HG03095 (cell line): ENCODE results near the gene PLXNA2.

ENCODE experiments used
- ATAC-seq: cut with Tn5 transposase; IDR thresholded peaks from one replicate; pipeline ENCODE4 v1.9.1; 2021; ENCODE audit warnings: moderate library complexity; ENCODE audit not compliant: unreplicated experiment

Gene PLXNA2

GRCh38 chr1:208166340-208167138 is 77.6 kb downstream of the PLXNA2 start:
- no peak for ATAC-seq

GRCh38 chr1:208165659-208166058 is 78.5 kb downstream of the PLXNA2 start:
- no peak for ATAC-seq

- no peak for ATAC-seq
Measured at GRCh38 chr1:208164609-208165008, 79.6 kb downstream of the PLXNA2 start.

GRCh38 chr1:208163539-208163938 is 80.6 kb downstream of the PLXNA2 start:
- ATAC-seq, result no peak

GRCh38 chr1:208162903-208163302 is 81.3 kb downstream of the PLXNA2 start:
- no peak for ATAC-seq

GRCh38 chr1:208161656-208162375 is 82.4 kb downstream of the PLXNA2 start:
- no peak for ATAC-seq

GRCh38 chr1:208161005-208161404 is 83.2 kb downstream of the PLXNA2 start:
- no peak for ATAC-seq

- no peak for ATAC-seq
Measured at GRCh38 chr1:208160259-208160819, 83.8 kb downstream of the PLXNA2 start.

- no peak for ATAC-seq
Measured at GRCh38 chr1:208159555-208160258, 84.5 kb downstream of the PLXNA2 start.

GRCh38 chr1:208158640-208159554 is 85.3 kb downstream of the PLXNA2 start:
- no peak for ATAC-seq

- no peak for ATAC-seq
Measured at GRCh38 chr1:208157769-208158168, 86.4 kb downstream of the PLXNA2 start.

- ATAC-seq, result no peak
Measured at GRCh38 chr1:208156741-208157140, 87.4 kb downstream of the PLXNA2 start.

- no peak for ATAC-seq
Measured at GRCh38 chr1:208156310-208156709, 87.9 kb downstream of the PLXNA2 start.

GRCh38 chr1:208154679-208155642 is 89.2 kb downstream of the PLXNA2 start:
- ATAC-seq, result no peak

GRCh38 chr1:208154040-208154439 is 90.1 kb downstream of the PLXNA2 start:
- no peak for ATAC-seq

- no peak for ATAC-seq
Measured at GRCh38 chr1:208153386-208153785, 90.8 kb downstream of the PLXNA2 start.

GRCh38 chr1:208151728-208152598 is 92.2 kb downstream of the PLXNA2 start:
- ATAC-seq, result no peak

GRCh38 chr1:208150833-208151458 is 93.2 kb downstream of the PLXNA2 start:
- ATAC-seq, result no peak
